Measurements from ENCODE around the gene C3orf70. TPM values are rescaled to one million over a fixed set of nuclear protein-coding genes. Genes with fewer than 3 reads are reported as not detected.

C3orf70 gene
- total and polyA plus RNA-seq, 10 donors = 0.41 to 9.9 (median 5.7) TPM

GRCh38 chr3:185176750-185177359 lies 24.0 kb upstream of the C3orf70 start:
- no peak for DNase-seq
- Histone ChIP-seq H3K36me3 (no peaks in the 10 kb centered on the region), H3K27ac (no peak overlapping the region), H3K4me1 (peaks cover 6 to 22% (median 19%) of the 10 kb centered on the region in 6 donors), H3K27me3 (replicated peaks in 1 of 7) (peaks cover 0 to 9% (median 0%) of the 10 kb centered on the region in 7 donors), H3K9me3 (no peaks in the 10 kb centered on the region), H3K4me3 (no peak overlapping the region)
- no peak for TF ChIP-seq POLR2A (IDR thresholded peaks at IDR 0.05)
- peak; percentile 30 to 72 (median 54) for TF ChIP-seq CTCF (IDR thresholded peaks at IDR 0.05 in 8 of 11, conservative IDR thresholded peaks at IDR 0.05 in 3 of 11)
- WGBS, 5 donors = 24 to 30% (median 25%) methylated on average over 10 of the region's 10 CpGs
- intact Hi-C loops (cut with DNase I; ENCODE audit: low total_unique reads) = loop anchor here (5.0 kb wide), 1 partner anchor 300 kb away; no protein-coding TSS in a partner anchor

GRCh38 chr3:185175370-185175987 lies 22.6 kb upstream of the C3orf70 start:
- TF ChIP-seq POLR2AphosphoS5 (IDR thresholded peaks at IDR 0.05) (peak in 1 of 3 donors; percentile 18), CTCF (IDR thresholded peaks at IDR 0.05 in 8 of 11, conservative IDR thresholded peaks at IDR 0.05 in 3 of 11) (peak in 1 of 11 experiments; percentile 21), POLR2A (IDR thresholded peaks at IDR 0.05) (no peak)
- intact Hi-C loops (cut with DNase I; ENCODE audit: low total_unique reads) = loop anchor here (5.0 kb wide), 1 partner anchor 298 kb away; no protein-coding TSS in a partner anchor
- DNase-seq = no peak

GRCh38 chr3:185172086-185173049 lies 19.5 kb upstream of the C3orf70 start:
- peaks cover 6 to 22% (median 19%) of the 10 kb centered on the region in 6 donors for H3K4me1 ChIP-seq
- TF ChIP-seq POLR2A (IDR thresholded peaks at IDR 0.05) = no peak
- H3K4me3 ChIP-seq = no peak overlapping the region
- intact Hi-C loops (cut with DNase I; ENCODE audit: low total_unique reads) = no loop called here
- WGBS, 5 donors = 80 to 88% (median 82%) methylated on average over 11 of the region's 11 CpGs
- H3K27me3 ChIP-seq (replicated peaks in 1 of 7) = peaks cover 0 to 3% (median 0%) of the 10 kb centered on the region in 7 donors
- DNase-seq = no peak
- no peaks in the 10 kb centered on the region for H3K36me3 ChIP-seq
- H3K9me3 ChIP-seq = no peaks in the 10 kb centered on the region
- H3K27ac ChIP-seq = no peak overlapping the region

More at GRCh38 chr3:185175370-185175987, 22.6 kb upstream of the C3orf70 start:
- H3K4me1 ChIP-seq = peaks cover 6 to 22% (median 19%) of the 10 kb centered on the region in 6 donors
- H3K9me3 ChIP-seq = no peaks in the 10 kb centered on the region
- WGBS, 5 donors = 23 to 35% (median 32%) methylated on average over 15 of the region's 15 CpGs
- H3K36me3 ChIP-seq = no peaks in the 10 kb centered on the region
- H3K4me3 ChIP-seq = peak overlapping the region in 2 of 8 donors; percentile 1 to 33
- peak overlapping the region; percentile 27 to 77 (median 53) for H3K27ac ChIP-seq
- H3K27me3 ChIP-seq (replicated peaks in 1 of 7) = peaks cover 0 to 9% (median 0%) of the 10 kb centered on the region in 7 donors

- 60 to 74% (median 69%) methylated on average over 6 of the region's 6 CpGs for WGBS, 5 donors
- Histone ChIP-seq H3K4me3 (no peak overlapping the region), H3K9me3 (no peaks in the 10 kb centered on the region)
These were observed 11.8 kb upstream of the C3orf70 start for GRCh38 chr3:185164428-185165217.

More at GRCh38 chr3:185164428-185165217, 11.8 kb upstream of the C3orf70 start:
- no peak for TF ChIP-seq CTCF (IDR thresholded peaks at IDR 0.05 in 8 of 11, conservative IDR thresholded peaks at IDR 0.05 in 3 of 11)
- intact Hi-C loops (cut with DNase I; ENCODE audit: low total_unique reads) = no loop called here
- Histone ChIP-seq H3K36me3 (no peaks in the 10 kb centered on the region), H3K4me1 (no peaks in the 10 kb centered on the region), H3K27me3 (replicated peaks in 1 of 7) (no peaks in the 10 kb centered on the region), H3K27ac (no peak overlapping the region)
- DNase-seq = no peak

Data from spleen (tissue), 11 donors.